GM18907 (cell line): Measurements from ENCODE around the gene FAN1.

Source experiments
- ATAC-seq: cut with Tn5 transposase; IDR thresholded peaks from one replicate; pipeline ENCODE4 v1.9.1; 2021; ENCODE audit warnings: mild to moderate bottlenecking, moderate library complexity; ENCODE audit not compliant: unreplicated experiment

Gene FAN1

DNA sequence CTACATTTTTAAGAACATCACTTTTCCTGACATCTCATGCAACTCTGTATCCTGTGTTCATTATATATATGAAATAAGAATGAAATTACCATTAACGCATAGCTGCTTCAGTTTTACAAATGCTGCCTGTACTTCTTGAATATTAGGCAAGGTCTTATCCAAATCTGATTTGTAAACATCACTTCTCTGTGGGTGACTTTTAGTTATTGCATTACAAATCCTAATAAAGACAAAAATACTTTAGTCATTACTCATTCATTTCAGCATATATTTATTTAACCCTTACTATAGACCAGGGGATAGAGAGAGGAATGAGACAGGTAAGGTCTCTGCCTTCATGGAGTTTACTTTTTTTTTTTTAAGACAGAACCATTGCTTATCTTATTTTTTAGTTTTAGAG lies 51.0 kb downstream of the FAN1 start:
- ATAC-seq = no peak

DNA sequence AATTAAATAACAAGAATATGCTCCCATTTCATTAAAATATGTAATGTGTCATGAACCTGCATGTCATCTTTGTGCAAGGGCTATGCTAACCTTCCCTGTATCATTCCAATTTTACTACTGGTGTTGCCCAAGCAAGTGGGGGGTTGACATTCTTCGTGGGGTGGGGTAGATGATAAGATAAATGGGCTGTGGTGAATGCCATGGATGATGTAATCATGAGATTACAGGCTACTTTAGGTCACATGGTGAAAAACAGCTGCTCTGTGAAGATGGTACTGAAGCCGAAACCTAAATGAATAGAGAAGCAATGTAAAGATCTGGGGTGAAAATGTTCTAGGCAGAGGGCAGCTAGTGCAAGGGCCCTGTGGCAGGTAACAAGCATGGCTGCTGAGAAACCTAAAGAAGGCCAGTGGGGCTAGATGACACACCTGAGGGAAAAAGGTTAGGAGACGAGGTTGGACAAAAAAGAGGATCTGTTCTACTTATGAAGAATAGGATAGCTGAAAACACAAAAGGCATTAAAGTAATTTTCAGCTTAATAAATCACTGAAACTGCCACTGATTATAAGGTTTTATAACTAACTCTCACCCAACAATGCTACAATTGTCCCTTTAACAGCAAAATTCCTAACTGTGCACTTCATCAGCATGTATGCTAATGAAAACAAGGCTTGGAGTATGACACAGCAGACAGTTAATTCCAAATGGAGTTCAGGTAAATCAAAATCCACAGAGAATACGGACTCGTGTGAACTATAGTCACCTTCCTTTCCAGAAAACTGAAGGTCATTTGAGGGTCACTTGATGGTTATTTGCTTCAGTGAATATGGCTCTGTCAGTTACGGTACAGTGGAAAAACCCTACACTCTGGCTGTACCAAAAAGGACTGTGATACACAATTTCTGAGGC lies 52.8 kb downstream of the FAN1 start:
- no peak for ATAC-seq

- no peak for ATAC-seq
These were observed 54.5 kb downstream of the FAN1 start for GRCh38 chr15:30958219-30958618.

- no peak for ATAC-seq
These were observed 58.4 kb downstream of the FAN1 start for GRCh38 chr15:30962079-30962478.

DNA sequence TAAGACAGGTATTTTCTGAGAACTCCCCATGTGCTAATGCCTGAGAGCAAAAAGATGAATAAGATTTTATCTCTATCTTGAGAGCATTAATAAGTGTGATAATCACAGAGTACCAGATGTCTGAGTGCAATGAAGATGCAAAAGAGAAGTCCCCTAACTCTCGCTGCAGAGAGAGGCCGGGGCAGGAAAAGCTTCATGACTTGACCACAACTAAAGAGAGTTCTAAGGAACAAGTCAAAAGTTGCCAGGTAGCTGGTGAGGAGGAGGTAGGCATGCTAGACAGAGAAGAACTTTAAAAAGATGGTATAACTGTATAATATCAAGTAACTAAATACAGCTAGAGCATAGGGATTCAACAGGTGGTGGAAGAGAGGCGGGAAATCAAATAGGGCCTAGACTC lies 58.9 kb downstream of the FAN1 start:
- ATAC-seq = no peak

GRCh38 chr15:30963681-30964080 lies 60.0 kb downstream of the FAN1 start:
- no peak for ATAC-seq

DNA sequence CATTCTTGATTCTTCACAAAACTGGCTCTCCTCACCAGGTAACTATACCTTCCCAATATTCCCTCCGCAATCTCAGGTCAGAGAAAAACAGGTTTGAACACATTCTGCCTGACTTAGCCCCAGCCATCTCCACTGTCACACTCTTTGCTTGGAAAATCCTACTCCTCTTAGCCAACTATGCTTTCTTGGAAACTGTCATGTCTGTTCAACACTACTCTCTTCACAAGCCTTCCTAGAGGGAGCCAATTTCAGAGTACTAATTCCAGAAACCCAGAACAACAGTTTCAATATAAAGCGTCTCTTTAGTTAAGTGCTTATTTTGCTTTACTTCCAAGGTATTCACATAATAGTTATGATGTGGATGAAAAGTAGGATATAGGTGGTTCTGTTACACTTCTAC lies 66.0 kb downstream of the FAN1 start:
- ATAC-seq = no peak

GRCh38 chr15:30973379-30973778 lies 69.7 kb downstream of the FAN1 start:
- no peak for ATAC-seq

DNA sequence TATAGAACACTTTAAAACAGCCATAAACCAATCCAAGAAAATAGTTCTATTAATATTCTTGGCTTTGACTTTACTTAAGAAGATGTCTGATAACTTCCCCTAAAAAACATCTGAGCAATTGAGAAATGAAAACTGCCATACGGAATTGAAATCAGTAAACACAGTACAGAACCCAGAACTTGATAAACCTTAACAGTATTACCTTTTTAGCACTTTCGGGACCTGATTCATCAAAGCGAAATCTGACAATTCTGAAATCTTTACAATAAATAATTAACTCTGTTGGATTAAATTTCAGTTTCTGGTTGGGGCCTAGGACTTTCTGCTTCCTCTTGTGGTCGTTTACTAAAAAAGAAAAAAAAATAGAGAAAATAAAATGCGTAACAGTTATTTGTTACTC lies 70.4 kb downstream of the FAN1 start:
- peak; percentile 67 for ATAC-seq

DNA sequence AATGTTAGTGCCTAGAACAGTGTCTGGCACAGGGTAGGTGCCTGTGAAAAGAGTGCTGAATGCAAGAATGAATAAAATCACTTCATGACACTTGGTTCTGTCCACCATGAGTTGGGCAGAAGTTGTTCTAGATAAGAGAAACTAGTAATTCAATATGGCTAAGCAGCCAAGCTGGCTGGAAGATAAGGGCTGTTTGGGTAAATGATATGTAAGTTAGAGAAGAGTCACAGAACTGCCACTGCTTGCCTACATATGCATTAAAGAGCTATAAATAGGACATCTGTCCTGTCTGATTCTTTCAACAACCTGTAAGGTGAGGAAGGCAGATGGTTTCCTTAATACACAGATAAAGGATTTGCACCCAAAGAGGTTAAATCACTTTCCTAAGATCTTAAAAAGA lies 74.6 kb downstream of the FAN1 start:
- no peak for ATAC-seq

DNA sequence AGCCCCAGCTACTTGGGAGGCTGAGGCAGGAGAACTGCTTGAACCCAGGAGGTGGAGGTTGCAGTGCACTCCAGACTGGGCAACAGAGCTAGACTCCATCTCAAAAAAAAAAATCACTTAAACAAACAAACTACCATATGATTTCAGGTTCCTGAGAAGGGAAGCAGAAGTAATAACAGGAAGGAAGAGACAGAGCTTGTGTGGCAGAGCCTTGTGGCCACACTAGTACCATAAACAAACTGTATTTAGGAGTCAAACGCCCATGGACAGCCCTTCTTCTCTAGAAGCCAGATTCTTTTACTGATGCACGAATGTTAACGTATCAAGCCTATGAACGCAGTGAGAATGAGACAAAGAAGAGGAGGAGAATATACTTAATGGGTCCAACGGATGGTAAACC lies 75.7 kb downstream of the FAN1 start:
- no peak for ATAC-seq

- ATAC-seq = no peak
These were observed 80.4 kb downstream of the FAN1 start for GRCh38 chr15:30984118-30984517.

GRCh38 chr15:30984542-30984941 lies 80.8 kb downstream of the FAN1 start:
- no peak for ATAC-seq

GRCh38 chr15:30985081-30985531 lies 81.4 kb downstream of the FAN1 start:
- ATAC-seq = no peak

DNA sequence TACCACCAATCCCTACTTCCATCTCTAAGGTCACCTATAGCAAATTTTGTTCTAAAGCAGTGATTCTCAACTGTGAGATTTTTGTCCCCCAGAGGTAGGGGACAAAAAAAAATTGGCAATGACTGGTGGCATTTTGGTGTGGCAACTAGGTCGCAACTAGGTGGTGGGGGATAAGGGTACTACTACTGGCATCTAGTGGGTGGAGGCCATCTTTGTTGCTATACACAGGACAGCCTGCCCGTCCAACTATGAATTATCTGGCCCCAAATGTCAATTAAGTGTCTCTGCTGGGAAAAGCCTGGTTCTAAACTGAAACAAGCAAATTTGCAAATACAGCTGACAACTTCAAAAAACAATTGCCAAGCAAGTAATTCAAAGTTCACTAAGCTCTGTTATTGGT lies 86.3 kb downstream of the FAN1 start:
- no peak for ATAC-seq

DNA sequence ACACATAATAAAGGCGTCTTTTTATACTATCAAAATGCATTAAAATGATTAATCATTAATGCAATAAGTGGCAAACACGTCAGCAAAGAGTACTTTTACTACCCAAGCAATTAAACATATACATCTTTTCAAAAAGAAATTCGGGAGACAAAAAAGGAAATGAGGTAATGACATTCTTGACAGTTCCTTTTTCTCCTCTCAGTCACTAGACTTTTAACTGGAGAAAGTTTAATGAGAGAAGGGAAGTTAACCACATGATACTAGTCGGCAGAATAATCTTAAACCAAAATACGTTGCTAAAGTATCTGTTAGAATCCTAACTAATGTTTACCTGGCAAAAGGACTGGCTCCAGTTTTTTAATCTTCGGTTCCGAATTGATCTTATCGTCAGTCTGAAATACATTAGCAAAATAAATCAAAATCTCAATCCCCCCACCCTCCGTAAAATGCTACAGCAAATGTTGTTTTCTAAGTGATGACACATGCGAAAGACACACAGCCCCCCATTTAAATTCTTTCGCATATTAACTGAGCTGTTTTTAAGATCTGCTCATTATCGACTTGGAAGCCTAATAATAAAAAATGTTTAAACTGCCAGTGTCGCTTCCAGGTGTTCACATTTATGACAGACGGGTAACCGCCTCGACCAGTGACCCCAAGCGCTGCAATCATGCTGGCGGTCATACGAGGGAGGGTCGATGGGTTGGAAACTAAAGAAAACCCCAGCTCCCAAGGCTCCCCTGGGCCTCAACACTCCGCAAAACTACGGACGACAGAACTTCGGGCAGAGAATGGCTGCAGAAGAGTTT lies 86.9 kb downstream of the FAN1 start:
- peak; percentile 12 for ATAC-seq

- ATAC-seq = peak; percentile 80
These were observed 87.8 kb downstream of the FAN1 start, which contains the start of gene MTMR10 for GRCh38 chr15:30991255-30992235. MTMR10 (minus strand) TSS chr15:30991628; CDS start chr15:30991506, 122 bp downstream.

DNA sequence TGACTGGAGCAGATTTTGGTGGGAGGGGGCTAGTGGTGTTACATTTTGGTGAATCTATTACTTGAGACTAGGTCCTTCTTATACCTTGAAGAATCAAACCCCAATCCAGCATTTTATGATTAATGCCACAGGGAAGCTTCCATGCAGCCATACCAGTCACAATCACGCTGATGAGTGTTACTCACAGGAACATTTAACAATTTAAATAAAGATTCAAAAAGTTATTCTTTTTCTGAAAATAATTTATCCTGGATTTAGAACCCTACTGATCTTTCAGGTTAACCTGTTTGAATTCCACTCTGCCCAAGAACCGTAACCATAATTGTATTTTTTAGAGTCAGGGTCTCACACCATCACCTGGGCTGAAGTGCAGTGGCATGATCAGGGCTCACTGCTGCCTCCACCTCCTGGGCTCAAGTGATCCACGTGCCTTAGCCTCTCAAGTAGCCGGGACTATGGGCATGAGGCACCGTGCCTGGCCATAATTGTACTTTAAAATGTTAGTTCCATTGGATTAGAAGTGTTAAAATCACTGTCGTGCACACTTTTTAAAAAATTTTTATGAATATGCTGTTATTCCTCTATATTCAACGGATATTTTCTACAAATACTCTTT lies 88.6 kb downstream of the FAN1 start:
- no peak for ATAC-seq
